Measurements from ENCODE around the gene PCDHB4. TPM values are rescaled to one million over a fixed set of nuclear protein-coding genes. Genes with fewer than 3 reads are reported as not detected.
"Not testable (repeated sequence)": the region's sequence is repeated elsewhere in the genome, so short reads cannot be mapped to it uniquely, and the experiment has no call there.

Gene PCDHB4
- total RNA-seq, 1 donor from 2014 or later, result 2.6 TPM

DNA sequence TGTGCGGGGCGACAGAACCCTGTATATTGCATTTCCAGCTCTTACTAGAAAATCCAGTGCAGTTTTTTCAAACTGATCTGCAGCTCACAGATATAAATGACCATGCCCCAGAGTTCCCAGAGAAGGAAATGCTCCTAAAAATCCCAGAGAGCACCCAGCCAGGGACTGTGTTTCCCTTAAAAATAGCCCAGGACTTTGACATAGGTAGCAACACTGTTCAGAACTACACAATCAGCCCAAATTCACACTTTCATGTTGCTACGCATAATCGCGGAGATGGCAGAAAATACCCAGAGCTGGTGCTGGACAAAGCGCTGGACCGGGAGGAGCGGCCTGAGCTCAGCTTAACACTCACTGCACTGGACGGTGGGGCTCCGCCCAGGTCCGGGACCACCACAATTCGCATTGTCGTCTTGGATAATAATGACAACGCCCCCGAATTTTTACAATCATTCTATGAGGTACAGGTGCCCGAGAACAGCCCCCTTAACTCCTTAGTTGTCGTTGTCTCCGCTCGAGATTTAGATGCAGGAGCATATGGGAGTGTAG, 14.2 kb downstream of the PCDHB4 start:
- no peak overlapping the region for H3K27ac Mint-ChIP-seq (ENCODE audit: unreplicated experiment)
- no peaks in the 10 kb centered on the region for H3K27me3 Mint-ChIP-seq (ENCODE audit: low read depth)
- no peak for DNase-seq (ENCODE audit: low read depth, low spot score)
- peak overlapping the region; percentile 84 for H3K4me3 Mint-ChIP-seq
- TF ChIP-seq CTCF (conservative IDR thresholded peaks at IDR 0.05), result no peak
- peaks cover 29% of the 10 kb centered on the region for H3K9me3 Mint-ChIP-seq
- H3K4me1 Mint-ChIP-seq, result no peaks in the 10 kb centered on the region
- H3K36me3 Mint-ChIP-seq (ENCODE audit: low read depth), result peaks cover 52% of the 10 kb centered on the region

GRCh38 chr5:141137346-141137745, 15.7 kb downstream of the PCDHB4 start:
- not testable (repeated sequence) for DNase-seq (ENCODE audit: low read depth, low spot score); H3K4me3 Mint-ChIP-seq; H3K27ac Mint-ChIP-seq (ENCODE audit: unreplicated experiment); H3K27me3 Mint-ChIP-seq (ENCODE audit: low read depth); H3K4me1 Mint-ChIP-seq
- peaks cover 25% of the 10 kb centered on the region for H3K9me3 Mint-ChIP-seq
- peaks cover 48% of the 10 kb centered on the region for H3K36me3 Mint-ChIP-seq (ENCODE audit: low read depth)

DNA sequence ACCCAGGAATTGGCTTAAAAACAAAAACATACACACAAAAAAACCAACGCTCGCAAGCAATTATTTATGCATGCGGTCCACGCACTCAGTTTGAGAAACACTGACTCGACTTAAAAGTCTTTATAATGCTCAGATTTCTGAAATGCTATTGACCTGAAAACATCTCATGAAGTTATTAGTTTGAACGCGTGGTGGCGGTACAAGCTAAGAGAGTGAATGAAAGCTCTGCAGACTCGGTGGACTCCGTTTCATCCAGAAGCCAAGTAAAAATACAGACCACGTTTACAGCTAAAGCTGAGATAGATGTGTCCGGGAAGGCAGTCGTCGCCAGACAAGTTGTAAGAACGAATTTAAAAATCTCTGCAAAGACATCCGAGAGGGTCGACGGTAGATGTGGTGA, 28.2 kb downstream of the PCDHB4 start, which contains the start of gene PCDHB6:
PCDHB6 (plus strand) TSS at position 246 of the 400 bp plus-strand sequence. CDS start 201 bp downstream, outside the sequence.
- peaks cover 18% of the 10 kb centered on the region for H3K9me3 Mint-ChIP-seq
- no peaks in the 10 kb centered on the region for H3K27me3 Mint-ChIP-seq (ENCODE audit: low read depth)
- no peak for DNase-seq (ENCODE audit: low read depth, low spot score)
- no peak within 1 kb of the TSS for H3K4me3 Mint-ChIP-seq
- no peaks in the 10 kb centered on the region for H3K4me1 Mint-ChIP-seq
- H3K27ac Mint-ChIP-seq (ENCODE audit: unreplicated experiment), result no peak within 1 kb of the TSS
- no peak for TF ChIP-seq CTCF (conservative IDR thresholded peaks at IDR 0.05)
- H3K36me3 Mint-ChIP-seq (ENCODE audit: low read depth), result peaks cover 34% of the 10 kb centered on the region

GRCh38 chr5:141150224-141150992, 28.8 kb downstream of the PCDHB4 start:
- Mint-ChIP-seq H3K4me3 (no peak overlapping the region), H3K9me3 (peaks cover 18% of the 10 kb centered on the region), H3K27me3 (ENCODE audit: low read depth) (no peaks in the 10 kb centered on the region), H3K4me1 (no peaks in the 10 kb centered on the region), H3K27ac (ENCODE audit: unreplicated experiment) (no peak overlapping the region), H3K36me3 (ENCODE audit: low read depth) (peaks cover 36% of the 10 kb centered on the region)
- TF ChIP-seq CTCF (conservative IDR thresholded peaks at IDR 0.05), result no peak
- no peak for DNase-seq (ENCODE audit: low read depth, low spot score)

GRCh38 chr5:141150993-141151325, 29.3 kb downstream of the PCDHB4 start:
- Mint-ChIP-seq H3K4me3 (no peak overlapping the region), H3K27ac (ENCODE audit: unreplicated experiment) (no peak overlapping the region), H3K36me3 (ENCODE audit: low read depth) (peaks cover 37% of the 10 kb centered on the region), H3K27me3 (ENCODE audit: low read depth) (no peaks in the 10 kb centered on the region), H3K9me3 (peaks cover 19% of the 10 kb centered on the region), H3K4me1 (no peaks in the 10 kb centered on the region)
- no peak for DNase-seq (ENCODE audit: low read depth, low spot score)
- TF ChIP-seq CTCF (conservative IDR thresholded peaks at IDR 0.05), result no peak

- H3K4me1 Mint-ChIP-seq; H3K27ac Mint-ChIP-seq (ENCODE audit: unreplicated experiment); DNase-seq (ENCODE audit: low read depth, low spot score); H3K27me3 Mint-ChIP-seq (ENCODE audit: low read depth); H3K4me3 Mint-ChIP-seq: not testable (repeated sequence)
- Mint-ChIP-seq H3K9me3 (peaks cover 24% of the 10 kb centered on the region), H3K36me3 (ENCODE audit: low read depth) (peaks cover 44% of the 10 kb centered on the region)
Measured at GRCh38 chr5:141151632-141152031, 30.0 kb downstream of the PCDHB4 start.

DNA sequence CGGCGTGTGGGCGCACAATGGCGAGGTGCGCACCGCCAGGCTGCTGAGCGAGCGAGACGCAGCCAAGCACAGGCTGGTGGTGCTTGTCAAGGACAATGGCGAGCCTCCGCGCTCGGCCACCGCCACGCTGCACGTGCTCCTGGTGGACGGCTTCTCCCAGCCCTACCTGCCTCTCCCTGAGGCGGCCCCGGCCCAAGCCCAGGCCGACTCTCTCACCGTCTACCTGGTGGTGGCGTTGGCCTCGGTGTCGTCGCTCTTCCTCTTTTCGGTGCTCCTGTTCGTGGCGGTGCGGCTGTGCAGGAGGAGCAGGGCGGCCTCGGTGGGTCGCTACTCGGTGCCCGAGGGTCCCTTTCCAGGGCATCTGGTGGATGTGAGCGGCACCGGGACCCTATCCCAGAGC, 30.5 kb downstream of the PCDHB4 start:
- H3K4me3 Mint-ChIP-seq; H3K27me3 Mint-ChIP-seq (ENCODE audit: low read depth); H3K4me1 Mint-ChIP-seq; H3K27ac Mint-ChIP-seq (ENCODE audit: unreplicated experiment); DNase-seq (ENCODE audit: low read depth, low spot score): not testable (repeated sequence)
- Mint-ChIP-seq H3K36me3 (ENCODE audit: low read depth) (peaks cover 49% of the 10 kb centered on the region), H3K9me3 (peaks cover 25% of the 10 kb centered on the region)
